HPDE6-E6E7 (cell line): ENCODE results near the gene RASL12.
"Not testable (repeated sequence)": the region's sequence is repeated elsewhere in the genome, so short reads cannot be mapped to it uniquely, and the experiment has no call there.

Source experiments
- DNase-seq: peaks from one replicate; pipeline ENCODE4 v3.0.0; 2011; ENCODE audit warnings: missing footprints; ENCODE audit errors: extremely low spot score

Gene RASL12

DNA sequence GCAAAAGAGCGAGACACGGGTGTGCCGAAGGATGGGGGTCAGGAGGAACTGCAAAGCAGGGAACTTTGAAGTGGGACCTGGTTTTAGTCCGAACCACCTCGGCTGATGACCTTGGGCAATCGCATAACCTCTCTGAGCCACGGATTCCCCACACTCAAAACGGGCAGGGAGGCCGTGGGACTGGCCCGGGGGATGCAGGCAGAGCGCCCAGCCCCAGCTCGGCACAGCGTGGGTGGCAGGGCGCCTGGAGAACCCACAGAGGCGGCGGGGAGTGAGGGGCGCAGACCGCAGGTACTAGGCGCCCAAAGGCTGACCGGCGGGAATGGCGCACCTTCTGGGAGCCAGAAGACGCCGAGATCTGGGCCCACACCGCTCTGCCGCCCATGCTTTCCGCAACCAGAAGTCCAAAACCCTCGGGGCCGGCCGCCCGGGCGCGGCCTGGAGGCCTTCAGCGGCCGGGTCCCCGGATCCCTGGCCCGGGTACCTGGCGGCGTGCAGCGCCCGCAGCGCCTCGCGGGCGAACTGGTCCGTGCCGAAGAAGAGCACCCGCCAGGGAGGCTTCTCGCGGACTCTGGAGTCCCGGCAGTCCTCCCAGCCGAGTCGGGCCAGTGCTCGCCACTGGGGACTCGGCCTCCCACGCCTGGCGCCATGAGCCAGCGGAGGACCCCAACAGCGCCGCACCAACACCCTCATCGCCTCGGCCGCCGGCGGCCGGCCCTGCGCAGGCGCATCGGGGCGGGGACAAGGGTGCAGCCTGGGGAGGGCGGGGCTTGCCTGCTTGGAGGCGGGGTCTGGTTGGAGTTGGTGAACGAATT, 38.7 kb downstream of the RASL12 start, which contains the start of gene MTFMT:
Gene MTFMT, minus strand, starts transcription at position 719 of the 815 bp plus-strand sequence. Its CDS starts 26 bp downstream, at position 693.
- peak; percentile 94 for DNase-seq

DNA sequence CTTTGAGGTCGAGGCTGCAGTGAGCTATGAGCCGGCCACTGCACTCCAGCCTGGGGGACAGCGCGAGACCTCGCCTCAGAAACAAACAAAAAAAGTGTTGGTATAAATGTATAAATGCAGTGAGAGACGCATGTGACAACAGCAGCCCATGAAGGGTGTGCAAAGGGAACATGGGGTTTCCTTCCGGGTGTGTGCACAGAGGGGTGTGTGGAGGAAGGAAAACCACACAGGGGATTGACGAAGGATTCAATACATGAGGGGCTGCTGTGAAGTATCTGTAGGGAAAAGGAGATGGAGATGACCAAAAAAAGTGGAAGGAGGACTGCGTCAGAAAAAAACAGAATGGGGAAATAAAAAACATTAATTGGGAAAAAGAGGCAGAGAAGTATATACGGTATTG, 39.5 kb downstream of the RASL12 start:
- DNase-seq: no peak

DNA sequence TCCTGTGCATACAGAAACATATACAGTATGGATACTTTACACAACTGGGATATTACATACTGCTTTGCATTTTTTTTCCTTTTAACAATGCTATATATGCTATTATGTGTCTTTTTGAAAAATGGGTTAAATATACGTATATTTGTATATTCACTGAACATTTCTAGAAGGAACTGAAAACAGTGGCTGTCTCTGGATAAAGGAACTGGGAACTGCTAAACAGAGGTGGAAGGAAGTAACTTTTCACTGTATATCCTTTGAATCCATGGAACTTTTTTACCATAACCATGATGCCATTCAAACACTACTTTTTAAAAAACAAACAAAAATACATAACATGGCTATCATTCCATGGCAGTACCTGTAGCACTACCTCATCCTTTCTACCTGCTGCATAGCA, 40.2 kb downstream of the RASL12 start:
- DNase-seq: no peak

GRCh38 chr15:65026756-65027155, 41.0 kb downstream of the RASL12 start:
- DNase-seq: no peak

- no peak for DNase-seq
These were observed 46.3 kb downstream of the RASL12 start for GRCh38 chr15:65021488-65021887.

DNA sequence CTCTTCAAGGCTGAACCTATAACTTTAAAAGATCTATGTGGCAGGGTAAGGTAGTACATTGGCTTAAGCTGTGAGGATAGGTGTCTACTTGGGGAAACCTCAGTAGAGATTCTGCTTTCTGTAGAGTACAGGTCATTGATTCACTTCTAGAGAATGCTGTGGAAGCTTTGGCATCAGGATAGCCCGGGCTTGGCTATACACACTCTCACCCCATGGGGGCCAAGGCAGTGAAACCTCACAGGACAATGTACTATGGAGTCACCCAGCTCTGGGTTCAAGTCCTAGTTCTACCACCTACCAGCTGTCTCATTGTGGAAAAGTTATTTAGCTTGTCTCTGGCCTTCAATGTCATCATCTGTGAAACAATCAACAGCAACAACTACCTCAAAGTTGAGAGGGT, 47.4 kb downstream of the RASL12 start:
- no peak for DNase-seq

GRCh38 chr15:65011198-65011597, 56.6 kb downstream of the RASL12 start:
- not testable (repeated sequence) for DNase-seq

GRCh38 chr15:65008983-65009382, 58.8 kb downstream of the RASL12 start:
- no peak for DNase-seq

DNA sequence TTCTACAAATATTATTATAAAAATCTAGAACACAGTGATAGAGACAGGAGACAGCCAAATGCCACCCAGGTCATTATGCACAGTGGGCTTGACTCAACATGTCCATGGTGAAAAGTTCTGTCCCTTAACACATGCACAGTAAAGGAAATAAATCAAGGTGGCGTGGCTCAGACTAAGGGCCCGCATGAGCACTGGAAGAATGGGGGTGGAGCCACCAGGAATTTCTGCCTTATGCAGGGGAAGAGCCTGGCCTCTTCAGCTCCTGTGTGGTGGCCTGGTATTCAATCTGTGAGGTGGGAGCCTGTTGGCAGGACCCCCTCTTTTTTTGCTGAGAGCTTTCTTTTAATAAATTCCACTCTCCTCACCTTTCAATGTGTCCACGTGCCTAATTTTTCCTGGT, 60.9 kb downstream of the RASL12 start:
- no peak for DNase-seq

DNA sequence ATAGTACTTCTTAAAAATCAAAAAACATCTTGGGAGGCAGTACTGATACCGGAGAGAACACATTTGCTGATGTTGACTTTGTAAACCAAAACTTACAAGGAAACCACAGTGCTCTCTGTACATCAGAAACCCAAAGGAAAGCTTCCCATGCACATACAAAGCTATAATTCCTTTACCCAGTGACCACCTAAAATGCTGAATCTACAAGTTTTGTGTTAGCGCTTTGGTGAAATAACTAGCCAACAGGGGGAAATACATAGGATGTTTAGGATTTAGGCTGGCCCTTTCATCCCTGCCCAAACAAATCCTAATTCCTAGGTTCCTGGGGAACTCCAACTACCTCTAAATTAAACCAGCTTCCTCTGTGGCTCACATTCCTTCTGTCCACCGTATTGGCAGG, 62.8 kb downstream of the RASL12 start:
- DNase-seq: no peak
